Fibroblast of skin of left quadriceps (primary cell): ENCODE results near the gene QDPR.

Experiments
- DNase-seq, 2 experiments: peaks; one replicate each; pipeline ENCODE4 v3.0.0-alpha.2; 2013; ENCODE audit warnings: low read depth in 2 of 2

Gene QDPR

DNA sequence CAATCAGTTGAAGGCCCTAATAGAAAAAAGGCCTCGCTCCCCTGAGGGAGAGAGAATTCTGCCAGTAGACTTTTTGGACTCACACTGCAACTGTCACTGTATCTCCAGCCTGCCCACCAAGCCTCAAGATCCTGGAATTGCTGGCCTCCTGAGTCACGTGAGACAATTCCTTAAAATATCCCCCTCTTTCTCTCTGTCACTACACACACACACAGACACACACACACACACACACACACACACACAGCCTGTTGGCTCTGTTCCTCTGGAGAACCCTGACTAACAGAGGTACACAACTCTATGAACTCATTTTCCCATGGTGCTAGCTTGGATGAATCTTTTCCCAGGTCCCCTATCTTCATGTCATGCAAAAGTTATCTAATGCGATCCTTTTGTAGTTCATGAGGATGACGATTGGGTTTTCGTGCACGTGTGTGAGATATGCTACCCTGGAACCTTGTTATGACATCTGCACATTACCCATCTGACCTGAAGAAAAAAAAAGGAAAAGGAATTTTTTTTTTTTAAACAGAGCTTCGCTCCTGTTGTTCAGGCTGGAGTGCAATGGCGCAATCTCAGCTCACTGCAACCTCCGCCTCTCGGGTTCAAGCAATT is 16.8 kb upstream of the QDPR start:
- DNase-seq: no peak

GRCh38 chr4:17526695-17527477 is 15.0 kb upstream of the QDPR start:
- no peak for DNase-seq

GRCh38 chr4:17523662-17524061 is 11.8 kb upstream of the QDPR start:
- DNase-seq: no peak

GRCh38 chr4:17521595-17521994 is 9.7 kb upstream of the QDPR start:
- no peak for DNase-seq

DNA sequence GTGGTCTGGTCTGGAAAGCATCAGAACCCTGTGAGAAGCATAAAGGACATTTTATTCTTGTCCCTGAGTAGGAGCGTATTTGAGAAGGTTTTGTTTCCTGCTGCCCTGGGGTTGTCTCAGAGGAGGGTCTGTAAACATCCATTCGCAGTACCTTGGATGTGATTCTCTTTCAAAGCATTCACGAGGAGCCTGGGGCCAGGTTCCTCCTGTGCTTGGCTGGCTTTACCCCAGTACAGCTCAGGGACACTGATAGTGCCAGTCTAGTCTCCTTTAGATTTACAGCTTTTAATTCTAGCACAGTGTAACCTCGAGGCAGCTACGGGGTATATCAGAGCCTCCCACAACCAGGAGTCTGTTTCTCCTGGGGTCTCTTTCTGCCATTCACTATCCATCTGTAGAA is 5.8 kb upstream of the QDPR start:
- DNase-seq: no peak

DNA sequence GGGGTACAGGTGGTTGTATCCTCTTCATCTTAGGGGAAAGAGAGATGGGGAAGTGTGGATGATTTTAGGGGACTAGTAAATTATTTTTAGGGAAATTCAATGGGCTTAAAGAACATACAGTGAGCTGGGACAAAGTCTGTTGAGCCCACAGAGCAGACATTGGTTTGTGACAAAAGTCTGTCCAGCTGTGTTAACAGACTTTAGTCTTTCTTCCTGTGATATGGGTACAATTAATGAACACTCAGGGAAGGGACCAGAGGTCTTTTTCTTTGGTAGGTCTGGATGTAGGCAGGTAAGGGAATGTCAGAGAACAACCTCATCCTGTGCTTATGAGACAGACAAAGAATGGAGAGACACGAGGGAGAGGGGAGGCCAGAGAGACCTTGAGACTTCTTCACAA is 5.1 kb upstream of the QDPR start:
- DNase-seq: no peak

DNA sequence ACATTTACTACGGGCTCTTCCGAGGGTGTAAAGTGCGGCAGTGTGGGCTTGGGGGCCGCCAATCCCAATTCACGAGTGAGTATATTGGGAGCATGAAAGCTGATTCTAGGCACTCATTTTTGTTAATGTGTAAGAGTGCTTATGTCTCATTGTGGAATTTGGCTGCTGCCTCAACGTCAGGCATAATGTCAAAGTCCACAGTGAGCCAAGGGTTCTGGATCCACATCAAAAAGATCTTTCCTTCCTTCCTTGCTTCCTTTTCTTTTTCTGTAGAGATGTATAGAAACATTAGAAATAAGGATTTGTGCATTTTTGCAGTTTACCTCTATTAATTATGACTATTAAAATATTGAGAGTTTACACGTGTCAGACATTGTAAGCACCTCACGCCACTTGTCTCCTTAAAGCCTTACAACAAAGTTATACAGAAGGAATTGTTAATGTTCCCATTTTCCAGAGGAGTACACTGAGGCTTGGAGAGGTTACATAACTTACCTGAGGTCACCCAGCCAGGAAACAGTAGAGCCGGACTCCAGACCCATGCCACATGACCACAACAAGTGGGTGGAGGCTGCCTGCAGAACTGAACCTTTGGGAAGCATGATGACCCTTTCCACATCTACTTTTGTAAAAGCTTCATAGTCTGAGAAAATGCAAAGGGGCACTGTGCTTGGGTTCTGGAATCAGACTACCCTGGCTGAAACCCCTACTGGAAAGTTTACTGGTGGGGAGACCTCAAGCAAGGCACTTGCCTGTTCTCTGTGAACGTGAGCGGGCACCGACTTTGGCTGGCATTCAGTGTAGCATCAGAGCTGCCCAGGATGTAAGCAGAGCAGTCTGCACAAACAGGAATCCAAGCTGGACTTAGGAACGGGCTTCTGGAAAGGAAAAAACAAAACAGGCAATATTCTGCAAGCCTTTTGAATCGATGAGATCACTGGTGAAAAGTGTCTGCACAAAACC is 3.8 kb upstream of the QDPR start:
- no peak for DNase-seq

- DNase-seq: no peak
Observed at GRCh38 chr4:17514865-17515264, 3.0 kb upstream of the QDPR start, which contains the start of gene CLRN2. TSS of gene CLRN2 (plus strand) at chr4:17515165. CDS start at chr4:17515267, 102 bp downstream.

DNA sequence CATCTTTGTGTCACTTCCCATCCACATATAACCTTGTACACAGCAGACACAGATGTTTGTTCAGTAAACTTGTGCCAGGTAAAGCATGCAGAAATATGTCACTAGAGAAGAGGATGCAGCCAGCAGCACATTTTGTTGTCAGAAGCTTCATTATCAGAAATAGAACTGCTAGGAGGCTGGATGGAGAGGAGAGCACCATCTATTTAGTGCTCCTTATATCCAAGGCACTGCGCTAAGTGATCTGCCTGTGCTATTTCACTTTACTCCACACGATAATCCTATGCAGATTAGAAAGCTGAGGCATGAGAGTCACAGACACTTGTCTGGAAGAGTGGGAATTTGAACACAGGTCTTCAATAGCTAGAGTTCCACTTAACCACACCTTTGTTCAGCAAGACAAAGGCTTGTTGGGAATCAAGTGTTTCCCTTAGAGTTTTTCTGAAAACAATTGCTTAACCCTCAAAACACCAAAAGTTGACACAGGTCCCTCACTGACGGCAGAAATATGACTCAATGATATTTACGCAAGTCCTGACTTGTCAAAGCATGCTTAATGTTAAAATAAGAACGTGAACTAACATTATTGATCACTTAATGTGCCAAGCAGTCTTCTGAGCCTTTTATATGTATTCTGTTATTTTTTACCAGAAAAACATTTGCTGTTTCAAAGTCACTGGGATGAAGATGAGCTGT is 1.2 kb upstream of the QDPR start:
- no peak for DNase-seq

- DNase-seq: no peak
Observed at GRCh38 chr4:17511509-17511949, 361 bp downstream of the QDPR start.

DNA sequence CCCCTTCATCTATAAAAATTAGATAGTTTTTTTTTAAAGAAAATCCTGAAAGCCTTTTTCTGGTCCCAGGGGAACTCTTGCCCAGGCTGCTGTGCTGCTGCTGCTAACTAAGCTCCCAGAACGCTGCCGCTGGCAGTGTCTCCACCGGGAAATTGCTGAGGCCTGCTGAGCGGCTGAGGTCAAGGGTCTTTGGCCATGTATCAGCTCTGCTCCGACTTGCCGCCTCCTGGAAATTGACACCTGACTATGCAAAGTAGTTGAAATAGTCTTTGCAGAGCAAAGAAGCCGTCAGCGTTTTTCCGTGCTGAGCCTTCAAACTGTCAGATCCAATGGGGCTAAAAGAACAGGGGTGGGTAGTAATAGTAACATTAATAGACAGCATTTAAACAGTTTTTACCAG is 839 bp downstream of the QDPR start:
- DNase-seq: no peak

DNA sequence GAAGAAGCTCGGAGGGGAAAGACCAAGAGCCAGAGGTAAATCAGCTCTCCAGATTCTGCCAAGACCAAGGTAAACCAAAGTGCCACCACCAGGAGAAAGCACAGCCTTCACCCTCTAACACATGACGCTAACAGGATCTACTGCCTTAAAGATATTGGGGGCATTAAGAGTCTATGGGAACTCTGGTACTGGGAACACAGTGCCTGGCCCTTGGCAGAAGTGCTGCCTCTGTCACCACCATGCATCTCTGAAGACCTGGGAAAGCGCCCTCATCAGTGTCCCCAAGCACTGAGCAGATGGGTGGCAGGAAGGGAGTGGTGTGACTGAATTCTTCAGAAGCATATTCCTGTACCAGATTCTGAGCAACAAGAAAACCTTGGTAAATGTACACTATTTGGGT is 1.3 kb downstream of the QDPR start:
- DNase-seq: no peak

GRCh38 chr4:17504081-17504480 is 7.8 kb downstream of the QDPR start:
- DNase-seq: no peak

- no peak for DNase-seq
Observed at GRCh38 chr4:17502756-17503155, 9.1 kb downstream of the QDPR start.

- DNase-seq: no peak
Observed at GRCh38 chr4:17500574-17500973, 11.3 kb downstream of the QDPR start.

- no peak for DNase-seq
Observed at GRCh38 chr4:17497890-17498523, 13.9 kb downstream of the QDPR start.

GRCh38 chr4:17494258-17495190 is 17.4 kb downstream of the QDPR start:
- DNase-seq: peak in 1 of 2 experiments; percentile 35

DNA sequence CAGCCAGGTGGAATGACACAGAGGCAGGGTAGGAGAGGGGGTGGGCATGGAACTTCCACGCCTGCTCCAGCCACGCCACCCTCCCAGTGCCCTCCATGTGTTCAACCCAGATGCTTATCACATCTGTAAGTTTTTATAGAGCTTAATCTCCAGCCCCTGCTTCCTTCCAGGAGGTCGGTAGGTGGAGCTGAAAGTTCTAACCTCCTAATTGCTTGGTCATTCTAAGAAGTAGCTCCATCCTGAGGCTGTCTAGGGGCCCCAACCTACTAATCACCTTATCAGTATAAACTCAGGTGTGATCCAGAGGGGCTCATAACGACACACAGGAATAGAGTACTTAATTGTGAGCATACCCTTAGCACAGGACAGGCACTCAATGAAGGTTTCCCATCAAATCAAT is 18.3 kb downstream of the QDPR start:
- DNase-seq: no peak

DNA sequence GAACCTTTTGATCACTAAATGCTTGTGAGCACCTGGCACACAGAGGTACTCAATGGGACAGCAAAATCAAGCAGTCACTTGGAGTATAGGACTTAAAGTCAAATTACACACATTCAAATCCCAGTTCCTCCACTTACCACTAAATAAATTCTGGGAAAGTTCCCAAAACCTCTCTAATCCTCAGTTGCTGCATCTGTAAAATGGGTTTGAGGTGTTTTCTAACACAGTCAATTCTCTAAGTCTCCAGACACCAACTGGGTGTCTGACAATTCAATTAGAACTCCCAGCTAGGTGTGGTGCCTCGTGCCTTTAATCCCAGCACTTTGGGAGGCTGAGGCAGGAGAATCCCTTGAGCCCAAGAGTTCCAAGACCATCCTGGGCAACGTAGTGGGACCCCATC is 19.0 kb downstream of the QDPR start:
- DNase-seq: no peak
